ENCODE results near the gene PEX5L.

The PEX5L gene

DNA sequence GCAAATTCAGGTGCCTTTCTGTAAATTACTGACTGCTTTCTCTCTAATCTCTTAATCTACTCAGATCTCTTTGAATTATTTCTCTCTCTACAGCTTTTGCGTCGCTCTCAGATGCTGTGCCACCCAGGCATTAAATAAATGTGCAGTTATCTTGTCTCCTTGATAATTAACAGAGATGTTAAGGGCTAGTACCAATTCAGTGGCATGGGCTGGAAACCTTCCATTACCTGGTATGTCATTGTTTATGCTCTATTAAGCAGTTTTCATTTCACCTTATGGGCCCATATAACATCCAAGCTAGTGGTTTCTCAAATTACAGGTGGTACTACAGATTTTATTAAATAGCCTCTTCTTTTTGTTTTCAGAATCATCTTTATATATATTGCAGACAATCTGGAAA, 66.0 kb downstream of the PEX5L start:
- DNase-seq (ENCODE audit: low read depth): no peak
- TF ChIP-seq, protein P1, sequence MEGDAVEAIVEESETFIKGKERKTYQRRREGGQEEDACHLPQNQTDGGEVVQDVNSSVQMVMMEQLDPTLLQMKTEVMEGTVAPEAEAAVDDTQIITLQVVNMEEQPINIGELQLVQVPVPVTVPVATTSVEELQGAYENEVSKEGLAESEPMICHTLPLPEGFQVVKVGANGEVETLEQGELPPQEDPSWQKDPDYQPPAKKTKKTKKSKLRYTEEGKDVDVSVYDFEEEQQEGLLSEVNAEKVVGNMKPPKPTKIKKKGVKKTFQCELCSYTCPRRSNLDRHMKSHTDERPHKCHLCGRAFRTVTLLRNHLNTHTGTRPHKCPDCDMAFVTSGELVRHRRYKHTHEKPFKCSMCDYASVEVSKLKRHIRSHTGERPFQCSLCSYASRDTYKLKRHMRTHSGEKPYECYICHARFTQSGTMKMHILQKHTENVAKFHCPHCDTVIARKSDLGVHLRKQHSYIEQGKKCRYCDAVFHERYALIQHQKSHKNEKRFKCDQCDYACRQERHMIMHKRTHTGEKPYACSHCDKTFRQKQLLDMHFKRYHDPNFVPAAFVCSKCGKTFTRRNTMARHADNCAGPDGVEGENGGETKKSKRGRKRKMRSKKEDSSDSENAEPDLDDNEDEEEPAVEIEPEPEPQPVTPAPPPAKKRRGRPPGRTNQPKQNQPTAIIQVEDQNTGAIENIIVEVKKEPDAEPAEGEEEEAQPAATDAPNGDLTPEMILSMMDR (conservative IDR thresholded peaks at IDR 0.05; ENCODE audit: control insufficient read depth, insufficient read depth, low read depth, low read length): no peak
- no peak overlapping the region for H3K4me3 ChIP-seq (ENCODE audit: control insufficient read depth, low read depth, low read length)

DNA sequence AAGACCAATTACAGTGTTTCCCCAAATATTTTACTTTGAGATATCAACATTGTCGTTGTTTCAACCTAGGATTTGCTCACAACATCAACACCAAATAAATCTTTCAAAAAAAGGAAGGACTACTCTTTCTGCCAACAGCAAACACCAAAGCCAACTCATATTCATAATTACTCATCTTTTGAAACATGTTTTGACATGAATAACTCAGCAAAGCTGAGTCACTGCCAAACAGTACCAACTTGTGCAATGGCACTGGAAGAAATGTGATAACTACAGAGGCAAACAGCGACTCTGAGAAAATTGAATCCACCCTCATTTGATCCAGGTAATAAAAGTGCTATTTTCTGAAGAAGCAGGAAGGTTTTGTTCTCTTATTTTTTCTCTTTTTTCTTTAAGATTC, 67.2 kb downstream of the PEX5L start:
- TF ChIP-seq, protein P1 (conservative IDR thresholded peaks at IDR 0.05; ENCODE audit: control insufficient read depth, insufficient read depth, low read depth, low read length): no peak
- no peak overlapping the region for H3K4me3 ChIP-seq (ENCODE audit: control insufficient read depth, low read depth, low read length)
- peak; percentile 74 for DNase-seq (ENCODE audit: low read depth)

DNA sequence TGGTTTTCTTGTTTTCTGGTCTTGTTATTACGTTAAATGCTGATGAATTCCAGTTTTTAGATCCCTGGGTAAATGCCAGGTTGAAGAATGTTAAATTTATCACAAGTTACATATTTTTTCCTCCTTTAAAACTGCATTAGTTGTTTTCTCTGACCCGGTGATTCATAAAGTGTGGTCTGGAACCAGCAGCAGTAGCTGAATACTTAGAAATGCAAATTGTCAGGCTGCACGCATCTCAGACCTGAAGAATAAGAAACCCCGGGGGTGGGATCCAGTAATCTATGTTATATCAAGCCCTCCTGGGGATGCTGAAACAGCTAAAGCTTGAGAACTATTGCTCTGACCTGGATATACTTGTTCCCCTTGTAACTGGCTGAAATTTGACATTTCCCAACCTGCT, 69.1 kb downstream of the PEX5L start:
- peak; percentile 46 for DNase-seq (ENCODE audit: low read depth)
- H3K4me3 ChIP-seq (ENCODE audit: control insufficient read depth, low read depth, low read length): no peak overlapping the region
- TF ChIP-seq, protein P1 (conservative IDR thresholded peaks at IDR 0.05; ENCODE audit: control insufficient read depth, insufficient read depth, low read depth, low read length): no peak

DNA sequence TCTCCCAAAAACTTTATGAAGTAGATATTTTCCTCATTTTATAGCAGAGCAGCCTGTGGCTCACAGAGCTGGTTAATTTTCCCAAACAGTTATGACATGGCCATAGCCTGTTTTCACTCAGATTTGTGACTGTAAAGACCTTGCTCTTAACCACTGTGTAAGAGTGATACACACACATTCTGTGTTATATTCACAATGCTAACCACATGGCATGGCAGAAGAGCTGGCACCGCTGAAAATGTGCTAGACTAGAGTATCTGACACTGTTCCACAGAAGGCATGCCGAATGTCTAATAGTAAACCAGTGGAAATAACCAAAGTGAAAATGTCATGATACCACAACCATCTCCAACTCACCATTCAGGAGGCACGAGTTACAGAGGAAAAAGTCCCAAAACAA, 71.8 kb downstream of the PEX5L start:
- TF ChIP-seq, protein P1 (conservative IDR thresholded peaks at IDR 0.05; ENCODE audit: control insufficient read depth, insufficient read depth, low read depth, low read length): no peak
- H3K4me3 ChIP-seq (ENCODE audit: control insufficient read depth, low read depth, low read length): no peak overlapping the region
- DNase-seq (ENCODE audit: low read depth): no peak

DNA sequence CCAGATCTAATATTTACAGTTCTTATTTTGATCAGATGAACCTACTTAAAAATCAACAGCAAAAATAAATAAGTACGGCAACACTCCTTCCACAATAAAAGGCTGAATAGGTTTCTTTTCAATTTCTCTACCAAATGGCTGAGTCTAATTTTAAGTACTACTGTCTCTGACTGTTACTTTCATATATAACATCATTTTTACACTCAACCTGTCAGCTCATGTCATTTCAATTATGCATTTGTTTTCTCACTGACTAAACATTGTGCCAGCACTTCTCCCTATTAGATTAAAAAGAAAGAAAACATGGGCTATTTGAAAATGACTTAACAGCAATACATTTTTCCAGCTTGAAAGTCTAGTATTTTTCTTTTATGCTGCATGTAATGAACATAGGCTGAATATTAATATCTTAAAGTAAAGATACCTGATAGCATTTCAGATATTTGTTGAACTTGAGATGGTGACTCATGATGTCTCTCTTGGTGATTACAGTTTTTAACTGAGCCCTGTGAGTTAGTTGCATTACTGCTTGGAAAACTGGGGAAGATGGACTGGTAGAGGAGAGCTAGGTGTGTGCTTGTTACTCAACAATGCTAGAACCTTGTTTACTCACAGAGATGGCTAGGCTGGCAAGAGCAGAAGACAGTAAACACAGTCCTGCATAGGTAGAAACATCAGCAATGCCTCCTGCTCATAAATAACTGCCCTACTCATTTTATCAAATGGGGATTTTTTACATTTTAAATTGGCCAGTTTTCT, 73.9 kb downstream of the PEX5L start:
- no peak for DNase-seq (ENCODE audit: low read depth)
- TF ChIP-seq, protein P1 (conservative IDR thresholded peaks at IDR 0.05; ENCODE audit: control insufficient read depth, insufficient read depth, low read depth, low read length): no peak
- no peak overlapping the region for H3K4me3 ChIP-seq (ENCODE audit: control insufficient read depth, low read depth, low read length)

DNA sequence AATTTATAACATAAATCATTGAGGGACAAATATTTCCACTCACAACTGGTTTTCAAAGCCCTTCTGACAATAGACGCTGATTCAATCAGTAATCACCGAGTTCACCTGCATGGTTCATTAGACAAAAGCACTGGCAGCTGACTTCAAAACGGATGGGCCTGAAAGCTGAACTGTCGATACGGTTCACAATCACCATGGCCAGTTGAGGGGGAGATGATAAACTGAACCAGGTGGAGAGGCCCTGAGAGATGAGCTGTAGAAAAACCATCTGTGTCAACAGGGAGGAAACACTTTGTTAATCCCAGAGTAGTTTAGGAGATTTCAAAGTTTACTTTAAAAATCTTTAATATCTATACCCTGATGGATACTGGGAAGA, 75.0 kb downstream of the PEX5L start:
- TF ChIP-seq, protein P1 (conservative IDR thresholded peaks at IDR 0.05; ENCODE audit: control insufficient read depth, insufficient read depth, low read depth, low read length): no peak
- H3K4me3 ChIP-seq (ENCODE audit: control insufficient read depth, low read depth, low read length): no peak overlapping the region
- DNase-seq (ENCODE audit: low read depth): no peak
